ENCODE data around the gene FAF1. TPM values are rescaled to one million over a fixed set of nuclear protein-coding genes. Genes with fewer than 3 reads are reported as not detected.
"Not testable (repeated sequence)": the region's sequence is repeated elsewhere in the genome, so short reads cannot be mapped to it uniquely, and the experiment has no call there.

Gene FAF1
- total RNA-seq, 4 donors from 2014 or later: 25.1 to 74.6 (median 37.2) TPM

DNA sequence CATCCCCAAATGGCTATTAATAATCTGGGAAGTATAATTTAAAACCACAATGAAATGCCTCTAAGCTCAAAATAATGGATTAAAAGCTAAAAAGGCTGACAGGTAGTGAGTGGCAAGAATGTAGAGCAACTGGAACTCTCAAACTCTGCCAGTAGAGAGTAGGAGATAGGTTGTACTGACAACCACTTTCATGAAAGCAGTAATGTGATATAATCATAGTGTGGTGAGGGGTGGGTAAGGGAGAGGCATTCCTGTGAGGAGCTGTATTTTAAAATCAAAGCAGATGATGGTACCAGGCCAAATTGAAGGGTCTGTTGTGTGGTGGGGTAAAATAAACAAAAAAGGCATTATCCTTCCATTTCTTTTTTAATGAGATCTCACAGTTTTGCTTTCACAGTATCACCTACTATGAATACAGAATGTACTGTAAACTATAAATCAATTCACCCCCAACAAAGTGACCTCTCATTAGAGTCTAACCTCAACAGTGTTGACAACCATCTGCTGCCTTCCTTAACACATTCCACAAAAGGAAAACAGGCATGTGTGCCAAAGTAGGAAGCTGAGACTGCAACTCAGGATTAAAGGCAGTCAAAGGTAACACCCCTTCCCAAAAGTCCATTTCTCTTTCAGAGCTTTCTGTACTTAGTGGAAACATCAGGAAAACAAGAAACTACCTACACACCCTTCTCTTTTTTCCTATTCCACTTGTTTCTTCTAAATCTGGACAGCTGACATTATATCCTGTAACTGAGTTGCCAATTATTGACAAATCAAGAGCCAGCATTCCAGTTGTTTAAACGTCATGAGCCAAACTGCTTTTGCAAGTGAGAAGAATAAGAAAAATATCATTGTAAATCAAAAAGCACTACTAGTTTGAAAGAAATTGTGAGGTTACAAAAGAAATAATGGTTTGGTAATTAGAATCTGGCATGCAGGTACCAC is 130.8 kb downstream of the FAF1 start:
- no peaks in the 10 kb centered on the region for H3K36me3 ChIP-seq
- TF ChIP-seq POLR2A (IDR thresholded peaks at IDR 0.05) (no peak), EP300 (IDR thresholded peaks at IDR 0.05; ENCODE audit: low read depth) (no peak), POLR2AphosphoS5 (IDR thresholded peaks at IDR 0.05) (no peak)
- TF ChIP-seq, protein P1, sequence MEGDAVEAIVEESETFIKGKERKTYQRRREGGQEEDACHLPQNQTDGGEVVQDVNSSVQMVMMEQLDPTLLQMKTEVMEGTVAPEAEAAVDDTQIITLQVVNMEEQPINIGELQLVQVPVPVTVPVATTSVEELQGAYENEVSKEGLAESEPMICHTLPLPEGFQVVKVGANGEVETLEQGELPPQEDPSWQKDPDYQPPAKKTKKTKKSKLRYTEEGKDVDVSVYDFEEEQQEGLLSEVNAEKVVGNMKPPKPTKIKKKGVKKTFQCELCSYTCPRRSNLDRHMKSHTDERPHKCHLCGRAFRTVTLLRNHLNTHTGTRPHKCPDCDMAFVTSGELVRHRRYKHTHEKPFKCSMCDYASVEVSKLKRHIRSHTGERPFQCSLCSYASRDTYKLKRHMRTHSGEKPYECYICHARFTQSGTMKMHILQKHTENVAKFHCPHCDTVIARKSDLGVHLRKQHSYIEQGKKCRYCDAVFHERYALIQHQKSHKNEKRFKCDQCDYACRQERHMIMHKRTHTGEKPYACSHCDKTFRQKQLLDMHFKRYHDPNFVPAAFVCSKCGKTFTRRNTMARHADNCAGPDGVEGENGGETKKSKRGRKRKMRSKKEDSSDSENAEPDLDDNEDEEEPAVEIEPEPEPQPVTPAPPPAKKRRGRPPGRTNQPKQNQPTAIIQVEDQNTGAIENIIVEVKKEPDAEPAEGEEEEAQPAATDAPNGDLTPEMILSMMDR (IDR thresholded peaks at IDR 0.05): no peak
- no peaks in the 10 kb centered on the region for H3K27me3 ChIP-seq
- in situ Hi-C loops (cut with MboI; ENCODE audit: low pct_ligation_motif_present in 1 of 4, low pct_unique_long_range_greater_than_20kb in 1 of 4, low sequenced_read_pairs in 3 of 4) (no loop called here), intact Hi-C loops (cut with DNase I; ENCODE audit: low total_unique reads) (no loop called here)
- no peak overlapping the region for H3K27ac ChIP-seq
- WGBS, 2 donors (ENCODE audit: low coverage in 1 of 2): 36 to 40% methylated on average over 1 of the region's 1 CpG
- no peaks in the 10 kb centered on the region for H3K4me1 ChIP-seq
- H3K9me3 ChIP-seq: no peaks in the 10 kb centered on the region
- H3K4me3 ChIP-seq: no peak overlapping the region
- DNase-seq: no peak

GRCh38 chr1:50827546-50827945 is 132.5 kb downstream of the FAF1 start:
- Histone ChIP-seq H3K4me3 (no peak overlapping the region), H3K9me3 (no peaks in the 10 kb centered on the region), H3K4me1 (peaks cover 0 to 8% (median 0%) of the 10 kb centered on the region in 4 donors), H3K27ac (no peak overlapping the region), H3K36me3 (no peaks in the 10 kb centered on the region), H3K27me3 (no peaks in the 10 kb centered on the region)
- in situ Hi-C loops (cut with MboI; ENCODE audit: low pct_ligation_motif_present in 1 of 4, low pct_unique_long_range_greater_than_20kb in 1 of 4, low sequenced_read_pairs in 3 of 4) (no loop called here), intact Hi-C loops (cut with DNase I; ENCODE audit: low total_unique reads) (no loop called here)
- DNase-seq: no peak
- TF ChIP-seq EP300 (IDR thresholded peaks at IDR 0.05; ENCODE audit: low read depth) (no peak), POLR2A (IDR thresholded peaks at IDR 0.05) (no peak), POLR2AphosphoS5 (IDR thresholded peaks at IDR 0.05) (no peak)
- TF ChIP-seq, protein P1 (IDR thresholded peaks at IDR 0.05): no peak
- 97 to 100% methylated on average over 4 of the region's 4 CpGs for WGBS, 2 donors (ENCODE audit: low coverage in 1 of 2)

- H3K4me3 ChIP-seq; H3K4me1 ChIP-seq; intact Hi-C loops (cut with DNase I; ENCODE audit: low total_unique reads); H3K36me3 ChIP-seq; in situ Hi-C loops (cut with MboI; ENCODE audit: low pct_ligation_motif_present in 1 of 4, low pct_unique_long_range_greater_than_20kb in 1 of 4, low sequenced_read_pairs in 3 of 4); H3K9me3 ChIP-seq; H3K27ac ChIP-seq; DNase-seq; H3K27me3 ChIP-seq: not testable (repeated sequence)
- 95 to 98% methylated on average over 13 to 21 of the region's 21 CpGs for WGBS, 2 donors (ENCODE audit: low coverage in 1 of 2)
These were observed 133.3 kb downstream of the FAF1 start for GRCh38 chr1:50826792-50827191.

GRCh38 chr1:50822035-50822776 is 137.9 kb downstream of the FAF1 start:
- H3K4me1 ChIP-seq: peaks cover 0 to 8% (median 0%) of the 10 kb centered on the region in 4 donors
- DNase-seq: no peak
- H3K27me3 ChIP-seq: no peaks in the 10 kb centered on the region
- 90 to 91% methylated on average over 3 of the region's 3 CpGs for WGBS, 2 donors (ENCODE audit: low coverage in 1 of 2)
- no peak overlapping the region for H3K4me3 ChIP-seq
- no peak for TF ChIP-seq POLR2AphosphoS5 (IDR thresholded peaks at IDR 0.05)
- TF ChIP-seq, protein P1 (IDR thresholded peaks at IDR 0.05): no peak
- TF ChIP-seq EP300 (IDR thresholded peaks at IDR 0.05; ENCODE audit: low read depth): no peak
- TF ChIP-seq POLR2A (IDR thresholded peaks at IDR 0.05): no peak
- in situ Hi-C loops (cut with MboI; ENCODE audit: low pct_ligation_motif_present in 1 of 4, low pct_unique_long_range_greater_than_20kb in 1 of 4, low sequenced_read_pairs in 3 of 4) (no loop called here), intact Hi-C loops (cut with DNase I; ENCODE audit: low total_unique reads) (no loop called here)
- H3K9me3 ChIP-seq: no peaks in the 10 kb centered on the region
- H3K36me3 ChIP-seq: no peaks in the 10 kb centered on the region
- H3K27ac ChIP-seq: no peak overlapping the region

All from transverse colon (tissue), 4 donors.